ENCODE results near the gene HRCT1. TPM values are rescaled to one million over a fixed set of nuclear protein-coding genes. Genes with fewer than 3 reads are reported as not detected.
"Not testable (repeated sequence)": the region's sequence is repeated elsewhere in the genome, so short reads cannot be mapped to it uniquely, and the experiment has no call there.

The HRCT1 gene
- total RNA-seq, 1 donor from 2014 or later = not detected

DNA sequence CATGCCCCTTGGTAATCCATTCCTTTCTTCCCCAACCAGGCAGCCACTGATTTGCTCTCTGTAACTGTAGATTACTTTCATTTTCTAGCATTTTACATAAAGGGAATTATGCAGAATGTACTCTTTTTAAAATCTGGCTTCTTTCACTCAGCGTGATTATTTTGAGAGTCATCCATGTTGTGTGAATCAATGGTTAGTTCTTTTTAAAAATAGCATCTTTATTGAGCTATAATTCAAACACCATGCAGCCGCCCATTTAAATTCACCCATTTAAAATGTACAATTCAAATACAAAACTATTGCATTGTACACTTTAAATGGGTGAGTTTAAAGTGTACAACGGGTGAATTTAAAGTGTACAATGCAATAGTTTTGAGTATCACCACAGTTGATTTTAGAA lies 33.5 kb upstream of the HRCT1 start:
- TF ChIP-seq, protein P1, sequence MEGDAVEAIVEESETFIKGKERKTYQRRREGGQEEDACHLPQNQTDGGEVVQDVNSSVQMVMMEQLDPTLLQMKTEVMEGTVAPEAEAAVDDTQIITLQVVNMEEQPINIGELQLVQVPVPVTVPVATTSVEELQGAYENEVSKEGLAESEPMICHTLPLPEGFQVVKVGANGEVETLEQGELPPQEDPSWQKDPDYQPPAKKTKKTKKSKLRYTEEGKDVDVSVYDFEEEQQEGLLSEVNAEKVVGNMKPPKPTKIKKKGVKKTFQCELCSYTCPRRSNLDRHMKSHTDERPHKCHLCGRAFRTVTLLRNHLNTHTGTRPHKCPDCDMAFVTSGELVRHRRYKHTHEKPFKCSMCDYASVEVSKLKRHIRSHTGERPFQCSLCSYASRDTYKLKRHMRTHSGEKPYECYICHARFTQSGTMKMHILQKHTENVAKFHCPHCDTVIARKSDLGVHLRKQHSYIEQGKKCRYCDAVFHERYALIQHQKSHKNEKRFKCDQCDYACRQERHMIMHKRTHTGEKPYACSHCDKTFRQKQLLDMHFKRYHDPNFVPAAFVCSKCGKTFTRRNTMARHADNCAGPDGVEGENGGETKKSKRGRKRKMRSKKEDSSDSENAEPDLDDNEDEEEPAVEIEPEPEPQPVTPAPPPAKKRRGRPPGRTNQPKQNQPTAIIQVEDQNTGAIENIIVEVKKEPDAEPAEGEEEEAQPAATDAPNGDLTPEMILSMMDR (IDR thresholded peaks at IDR 0.05; ENCODE audit: unreplicated experiment) = no peak
- H3K36me3 Mint-ChIP-seq (ENCODE audit: insufficient read depth) = no peaks in the 10 kb centered on the region
- H3K27ac Mint-ChIP-seq = no peak overlapping the region
- no peak overlapping the region for H3K4me3 Mint-ChIP-seq (ENCODE audit: low read depth)
- H3K9me3 Mint-ChIP-seq (ENCODE audit: low read depth) = peaks cover 13% of the 10 kb centered on the region
- no peaks in the 10 kb centered on the region for H3K4me1 Mint-ChIP-seq (ENCODE audit: low read depth)
- no peak for DNase-seq (ENCODE audit: low spot score, unreplicated experiment)
- no peaks in the 10 kb centered on the region for H3K27me3 Mint-ChIP-seq

DNA sequence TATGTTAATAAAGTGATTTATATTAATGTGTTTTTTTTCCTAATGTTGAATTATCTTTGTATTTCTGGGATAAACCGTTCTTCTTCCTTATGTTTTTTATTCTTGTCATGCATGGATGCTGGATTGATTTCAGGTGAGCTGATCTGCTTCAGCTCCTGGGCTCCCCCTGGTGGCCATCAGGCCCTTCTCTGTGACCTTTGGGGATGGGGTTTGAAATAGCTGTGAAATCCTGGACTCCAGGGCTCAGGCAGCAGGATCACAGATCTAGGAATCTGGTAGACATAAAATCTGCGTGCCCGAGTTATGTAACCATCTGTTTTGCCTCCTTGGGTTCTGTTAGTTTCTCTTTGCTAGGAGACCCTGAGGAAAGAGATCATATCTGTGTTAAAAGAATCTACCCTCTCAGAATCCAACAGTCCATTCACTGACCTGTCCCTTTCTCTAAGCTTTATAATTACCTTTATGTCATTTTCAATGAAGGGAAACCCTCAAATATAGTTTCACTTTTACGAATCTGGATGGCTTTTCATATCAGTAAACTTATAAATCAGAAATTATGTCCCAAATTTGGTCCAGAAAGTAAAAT lies 23.6 kb upstream of the HRCT1 start:
- no peaks in the 10 kb centered on the region for H3K36me3 Mint-ChIP-seq (ENCODE audit: insufficient read depth)
- H3K4me3 Mint-ChIP-seq (ENCODE audit: low read depth) = no peak overlapping the region
- H3K27me3 Mint-ChIP-seq = peaks cover 13% of the 10 kb centered on the region
- TF ChIP-seq, protein P1 (IDR thresholded peaks at IDR 0.05; ENCODE audit: unreplicated experiment) = peak; percentile 97
- DNase-seq (ENCODE audit: low spot score, unreplicated experiment) = peak; percentile 79
- H3K27ac Mint-ChIP-seq = no peak overlapping the region
- H3K4me1 Mint-ChIP-seq (ENCODE audit: low read depth) = no peaks in the 10 kb centered on the region
- no peaks in the 10 kb centered on the region for H3K9me3 Mint-ChIP-seq (ENCODE audit: low read depth)

DNA sequence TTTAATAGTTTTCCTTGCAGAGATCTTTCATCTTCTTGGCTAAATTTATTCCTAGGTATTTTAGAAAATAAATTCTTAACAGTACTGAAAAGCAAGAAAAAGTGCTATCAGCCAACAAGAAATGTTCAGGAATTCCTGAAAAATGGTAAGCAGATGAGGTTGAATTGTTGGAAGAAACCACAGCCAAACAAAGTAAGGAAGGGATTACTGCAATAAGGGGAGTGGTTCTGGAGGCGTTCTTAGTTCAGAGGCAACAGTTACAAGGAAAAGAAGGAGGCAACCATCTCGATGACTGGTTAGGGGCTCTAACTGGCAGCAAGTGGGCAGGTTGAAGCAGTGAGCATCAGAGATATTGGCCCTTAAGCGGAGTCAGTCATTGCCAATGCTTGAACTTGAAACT lies 23.0 kb upstream of the HRCT1 start:
- Mint-ChIP-seq H3K4me1 (ENCODE audit: low read depth) (no peaks in the 10 kb centered on the region), H3K27me3 (peaks cover 13% of the 10 kb centered on the region), H3K36me3 (ENCODE audit: insufficient read depth) (no peaks in the 10 kb centered on the region), H3K4me3 (ENCODE audit: low read depth) (no peak overlapping the region), H3K27ac (no peak overlapping the region), H3K9me3 (ENCODE audit: low read depth) (no peaks in the 10 kb centered on the region)
- DNase-seq (ENCODE audit: low spot score, unreplicated experiment) = no peak
- TF ChIP-seq, protein P1 (IDR thresholded peaks at IDR 0.05; ENCODE audit: unreplicated experiment) = no peak

DNA sequence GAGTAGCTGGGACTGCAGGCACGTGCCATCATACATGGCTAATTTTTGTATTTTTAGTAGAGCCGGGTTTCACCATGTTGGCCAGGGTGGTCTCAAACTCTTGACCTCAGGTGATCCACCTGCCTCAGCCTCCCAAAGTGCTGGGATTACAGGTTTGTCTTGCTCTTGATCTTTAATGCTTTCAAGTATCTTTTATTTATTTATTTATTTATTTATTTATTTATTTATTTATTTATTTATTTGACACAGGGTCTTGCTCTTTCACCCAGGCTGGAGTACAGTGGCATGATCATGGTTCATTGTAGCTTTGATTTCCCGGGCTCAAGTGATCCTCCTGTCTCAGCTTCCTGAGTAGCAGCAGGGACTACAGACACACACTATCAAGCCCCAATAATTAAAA lies 21.1 kb upstream of the HRCT1 start:
- not testable (repeated sequence) for H3K27ac Mint-ChIP-seq; H3K9me3 Mint-ChIP-seq (ENCODE audit: low read depth); H3K36me3 Mint-ChIP-seq (ENCODE audit: insufficient read depth); DNase-seq (ENCODE audit: low spot score, unreplicated experiment); H3K4me3 Mint-ChIP-seq (ENCODE audit: low read depth); H3K4me1 Mint-ChIP-seq (ENCODE audit: low read depth)
- peaks cover 10% of the 10 kb centered on the region for H3K27me3 Mint-ChIP-seq

DNA sequence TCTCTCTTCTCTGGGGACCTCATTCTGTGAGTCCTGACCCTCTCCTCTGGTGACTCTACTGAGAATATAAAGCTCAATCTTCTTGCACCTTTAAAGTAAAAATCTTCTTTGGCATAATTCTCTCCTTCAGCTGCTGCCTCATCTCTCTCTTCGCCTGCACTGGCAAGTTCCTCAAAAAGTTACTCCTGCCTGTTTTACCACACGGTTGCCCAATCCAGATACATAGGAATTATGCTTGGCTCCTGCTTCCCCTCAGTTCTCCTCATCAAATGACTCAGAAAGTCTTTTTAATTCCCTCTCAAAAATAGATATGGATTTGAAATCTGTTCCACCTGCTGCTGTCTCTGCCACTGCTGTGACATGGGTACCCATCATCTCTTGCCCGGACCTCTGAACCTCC lies 14.4 kb upstream of the HRCT1 start:
- Mint-ChIP-seq H3K27me3 (peaks cover 24% of the 10 kb centered on the region), H3K36me3 (ENCODE audit: insufficient read depth) (no peaks in the 10 kb centered on the region), H3K27ac (no peak overlapping the region), H3K4me1 (ENCODE audit: low read depth) (no peaks in the 10 kb centered on the region), H3K4me3 (ENCODE audit: low read depth) (no peak overlapping the region), H3K9me3 (ENCODE audit: low read depth) (no peaks in the 10 kb centered on the region)
- TF ChIP-seq, protein P1 (IDR thresholded peaks at IDR 0.05; ENCODE audit: unreplicated experiment) = no peak
- no peak for DNase-seq (ENCODE audit: low spot score, unreplicated experiment)

DNA sequence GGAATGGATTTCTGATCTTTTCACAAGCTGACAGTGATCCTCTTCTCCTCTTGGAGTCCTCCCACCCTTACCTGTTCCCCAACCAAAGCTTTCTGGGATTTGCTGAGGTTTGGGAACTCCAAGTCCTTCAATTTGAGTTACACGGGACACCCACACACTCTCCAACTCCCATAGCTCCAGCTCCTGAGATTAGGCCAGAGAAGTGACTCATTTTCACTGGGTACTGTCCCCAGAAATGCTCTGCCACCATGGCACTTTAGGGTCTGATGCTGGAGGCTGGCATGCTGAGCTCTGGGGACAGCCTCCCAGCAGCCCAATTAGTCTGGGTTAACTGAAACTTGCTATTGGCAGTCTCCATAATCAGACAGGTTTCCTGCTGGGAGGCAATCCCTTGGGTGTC lies 14.0 kb upstream of the HRCT1 start:
- H3K4me1 Mint-ChIP-seq (ENCODE audit: low read depth) = no peaks in the 10 kb centered on the region
- H3K27me3 Mint-ChIP-seq = peaks cover 24% of the 10 kb centered on the region
- H3K4me3 Mint-ChIP-seq (ENCODE audit: low read depth) = no peak overlapping the region
- no peak for DNase-seq (ENCODE audit: low spot score, unreplicated experiment)
- no peak overlapping the region for H3K27ac Mint-ChIP-seq
- TF ChIP-seq, protein P1 (IDR thresholded peaks at IDR 0.05; ENCODE audit: unreplicated experiment) = no peak
- H3K36me3 Mint-ChIP-seq (ENCODE audit: insufficient read depth) = no peaks in the 10 kb centered on the region
- no peaks in the 10 kb centered on the region for H3K9me3 Mint-ChIP-seq (ENCODE audit: low read depth)
